Stromal cell of bone marrow (primary cell): ENCODE results near the gene FCAMR.
A peak's percentile ranks its signal among the peaks of the same experiment; 100 is the strongest.

Source experiments
- DNase-seq: peaks from one replicate; pipeline ENCODE4 v3.0.0-alpha.2; 2012; ENCODE audit warnings: low read depth

Gene FCAMR

DNA sequence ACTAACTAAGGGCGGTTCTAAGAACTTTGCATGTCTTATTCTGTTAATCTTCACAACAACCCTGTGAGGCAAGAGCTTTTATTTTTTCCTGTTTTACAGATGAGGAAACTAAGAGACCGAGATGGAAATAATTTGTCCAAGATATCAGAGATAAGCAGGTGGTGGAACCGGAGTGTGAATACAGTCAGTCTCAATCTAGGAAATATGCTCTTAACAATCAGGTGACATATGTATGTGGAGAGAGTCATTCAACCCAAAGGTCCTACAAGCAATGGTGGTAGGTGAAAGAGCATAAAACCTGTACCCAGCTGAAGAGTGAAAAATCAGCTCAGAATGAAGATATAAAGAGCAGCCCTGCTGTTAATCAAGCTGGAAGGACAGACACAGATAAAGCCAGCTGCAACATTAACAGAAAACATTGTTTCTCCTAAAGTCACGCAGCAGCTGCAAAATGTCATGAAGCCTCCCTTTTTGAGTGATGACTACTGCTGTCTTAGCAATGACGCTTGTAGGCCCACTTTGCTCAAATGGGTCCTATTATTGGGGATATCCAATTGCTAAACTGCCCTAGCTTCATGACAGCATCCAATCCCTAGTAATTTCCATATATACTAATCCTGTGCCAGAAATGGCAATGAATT lies 30.5 kb upstream of the FCAMR start:
- DNase-seq = no peak

DNA sequence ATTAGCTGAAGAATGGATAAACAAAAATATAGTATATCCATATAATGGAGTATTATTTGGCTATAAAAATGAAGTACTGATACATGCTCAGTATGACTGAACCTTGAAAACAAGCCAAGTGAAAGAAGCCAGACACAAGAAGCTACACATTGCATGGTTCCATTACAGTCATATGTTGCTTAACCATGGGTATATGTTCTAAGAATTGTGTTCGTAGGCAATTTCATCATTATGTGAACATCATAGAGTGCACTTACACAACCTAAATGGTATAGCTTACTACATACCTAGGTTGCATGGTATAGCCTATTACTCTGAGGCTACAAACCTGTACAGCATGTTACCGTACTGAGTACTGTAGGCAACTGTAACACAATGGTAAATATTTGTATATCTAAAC lies 28.6 kb upstream of the FCAMR start:
- DNase-seq = no peak

DNA sequence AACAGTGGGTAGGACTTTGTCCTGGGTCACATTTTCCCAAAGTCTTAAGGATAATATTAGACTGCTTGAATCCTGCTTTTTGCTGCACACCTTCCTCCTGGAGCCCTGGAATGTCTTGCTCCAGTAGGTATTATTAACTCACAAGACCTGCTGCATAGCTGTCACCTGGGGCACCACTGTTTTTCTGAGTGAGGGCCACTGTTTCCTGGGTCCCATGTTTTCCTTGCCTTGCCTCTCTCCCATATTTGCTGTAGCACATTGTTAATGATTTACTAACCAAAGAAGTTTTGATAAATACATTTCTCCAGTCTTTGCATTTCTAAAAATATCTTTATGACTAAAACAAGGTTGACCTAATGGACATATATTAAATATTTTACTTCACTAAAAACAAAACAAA lies 22.5 kb upstream of the FCAMR start:
- no peak for DNase-seq

- DNase-seq = no peak
Measured at GRCh38 chr1:206987873-206988272, 17.6 kb upstream of the FCAMR start.

DNA sequence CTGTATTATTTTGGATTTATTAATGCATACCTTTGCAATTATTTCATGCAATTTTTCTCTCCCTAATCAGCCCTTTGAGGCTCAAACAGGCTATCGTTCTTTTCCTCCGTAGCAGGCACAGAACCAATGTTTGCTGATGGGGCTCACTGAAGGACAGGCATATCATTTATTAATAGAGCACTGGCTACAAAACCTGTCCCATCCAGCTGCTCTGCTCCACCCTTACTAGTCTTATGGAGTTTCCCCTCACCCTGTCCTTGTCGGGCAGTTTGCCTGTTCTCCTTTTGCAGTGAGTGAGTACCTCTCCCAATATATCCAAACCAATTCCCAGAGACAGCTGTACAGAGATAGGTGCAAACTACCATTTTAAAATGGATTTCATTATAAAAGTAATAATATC lies 16.6 kb upstream of the FCAMR start:
- no peak for DNase-seq

- no peak for DNase-seq
Measured at GRCh38 chr1:206986402-206986801, 16.1 kb upstream of the FCAMR start.

GRCh38 chr1:206985162-206985749 lies 15.0 kb upstream of the FCAMR start:
- no peak for DNase-seq

GRCh38 chr1:206982216-206982615 lies 12.0 kb upstream of the FCAMR start:
- peak; percentile 18 for DNase-seq

GRCh38 chr1:206979379-206980043 lies 9.3 kb upstream of the FCAMR start:
- no peak for DNase-seq

DNA sequence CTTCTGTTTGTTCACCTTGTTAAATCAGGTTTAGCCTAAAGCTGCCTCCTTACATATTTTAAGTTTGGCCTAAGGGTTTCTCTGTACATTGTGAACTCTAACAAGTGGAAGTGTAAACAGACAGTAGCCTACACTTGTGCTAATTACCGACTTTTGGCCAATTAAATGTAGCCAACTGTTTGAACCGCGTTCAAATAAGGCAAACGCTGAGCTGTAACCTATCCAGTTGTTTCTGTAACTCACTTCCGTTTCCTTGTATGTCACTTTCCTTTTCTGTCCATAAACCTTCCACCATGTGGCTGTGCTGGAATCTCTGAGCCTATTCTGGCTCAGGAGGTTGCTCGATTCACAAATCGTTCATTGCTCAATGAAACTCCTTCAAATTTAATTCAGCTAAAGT lies 8.0 kb upstream of the FCAMR start:
- no peak for DNase-seq

DNA sequence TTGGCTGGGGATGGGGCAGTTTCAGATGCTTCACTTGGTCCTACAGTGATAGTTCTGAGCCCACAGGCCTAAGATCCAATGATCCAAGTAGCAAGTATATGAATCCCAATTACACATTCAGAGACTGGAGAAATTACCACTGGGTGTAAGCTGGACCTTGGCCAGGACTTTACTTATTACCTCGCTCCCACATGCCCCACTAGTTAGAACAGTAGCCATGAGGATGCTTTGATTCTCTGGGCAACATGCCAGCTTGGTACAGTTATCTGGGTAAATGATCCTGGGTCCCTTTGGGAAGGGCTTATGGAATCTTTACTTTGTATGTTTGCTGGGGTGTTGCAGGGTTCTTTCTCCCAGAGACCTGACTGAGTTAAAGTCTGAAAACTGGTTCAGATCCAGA lies 5.0 kb upstream of the FCAMR start:
- DNase-seq = no peak

GRCh38 chr1:206974140-206974539 lies 3.9 kb upstream of the FCAMR start:
- DNase-seq = no peak

GRCh38 chr1:206972728-206973127 lies 2.5 kb upstream of the FCAMR start:
- no peak for DNase-seq

- no peak for DNase-seq
Measured at GRCh38 chr1:206971029-206971655, 882 bp upstream of the FCAMR start.

DNA sequence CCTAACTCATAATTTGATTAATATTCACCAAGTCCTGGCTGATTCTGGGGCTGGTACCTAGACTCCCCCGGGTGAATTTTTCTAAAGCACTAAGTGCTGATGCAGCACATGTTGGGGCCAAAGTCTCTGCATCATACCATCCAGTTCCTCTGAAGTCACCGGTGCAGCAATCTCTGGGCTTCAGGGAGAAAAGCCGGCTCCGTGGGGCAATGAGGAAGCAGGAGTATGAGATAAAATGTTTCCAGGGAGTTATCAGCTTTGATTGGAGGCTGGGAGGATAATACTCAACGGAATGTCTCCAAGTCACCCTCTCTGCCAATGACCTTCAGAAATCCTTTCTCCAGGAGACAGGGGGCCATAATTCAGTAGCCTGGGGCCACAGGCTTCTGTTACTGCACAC lies 1.2 kb downstream of the FCAMR start:
- DNase-seq = no peak

GRCh38 chr1:206967096-206967849 lies 3.0 kb downstream of the FCAMR start:
- no peak for DNase-seq

- DNase-seq = no peak
Measured at GRCh38 chr1:206965781-206966180, 4.5 kb downstream of the FCAMR start.

GRCh38 chr1:206963740-206964139 lies 6.5 kb downstream of the FCAMR start:
- no peak for DNase-seq

- DNase-seq = no peak
Measured at GRCh38 chr1:206963119-206963712, 7.0 kb downstream of the FCAMR start.

GRCh38 chr1:206962272-206962671 lies 8.0 kb downstream of the FCAMR start:
- DNase-seq = no peak

- no peak for DNase-seq
Measured at GRCh38 chr1:206961668-206962067, 8.6 kb downstream of the FCAMR start.
